ENCODE data around the gene SEMA3G.
A peak's percentile ranks its signal among the peaks of the same experiment; 100 is the strongest.

The SEMA3G gene

DNA sequence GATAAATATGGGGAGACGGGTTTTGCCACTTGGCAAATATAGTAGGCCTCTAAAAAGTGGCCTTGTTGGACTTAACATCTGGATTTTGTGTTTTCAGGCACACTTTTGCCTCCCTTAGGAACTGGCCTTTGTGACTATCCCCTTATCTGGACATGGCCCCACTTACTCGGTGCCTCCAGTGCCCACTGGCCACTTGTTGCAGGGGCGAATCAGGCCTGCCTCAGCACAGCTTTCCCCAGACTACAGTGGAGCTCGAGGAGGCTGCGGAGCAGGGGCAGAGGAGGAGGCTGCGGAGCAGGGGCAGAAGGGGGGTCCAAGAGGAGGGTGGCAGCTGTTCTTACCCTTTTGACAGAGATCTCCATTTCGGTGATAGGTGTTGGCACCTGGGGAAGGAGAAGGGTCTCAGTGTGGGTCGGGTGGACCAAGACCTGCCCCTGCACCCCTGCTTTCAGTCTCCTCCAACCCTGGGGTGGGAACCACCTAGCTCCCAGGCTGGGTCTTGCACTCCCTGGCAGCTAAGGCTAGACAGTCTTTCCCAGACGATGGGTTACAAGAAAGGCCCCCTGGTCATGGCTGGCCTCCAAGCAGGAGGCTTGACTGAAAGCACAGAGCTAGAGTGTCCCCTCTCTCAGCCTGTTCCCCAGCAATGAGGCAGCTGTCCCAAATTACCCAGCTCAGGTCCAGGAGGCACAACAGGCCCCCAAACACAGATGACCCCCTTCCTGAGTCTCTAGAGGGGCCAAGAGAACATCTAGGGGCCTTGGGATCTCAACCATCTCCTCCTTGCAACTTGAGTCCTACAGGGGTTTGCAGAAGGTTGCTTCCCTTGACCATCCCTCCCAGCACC, 6.1 kb downstream of the SEMA3G start:
- DNase-seq = no peak

DNA sequence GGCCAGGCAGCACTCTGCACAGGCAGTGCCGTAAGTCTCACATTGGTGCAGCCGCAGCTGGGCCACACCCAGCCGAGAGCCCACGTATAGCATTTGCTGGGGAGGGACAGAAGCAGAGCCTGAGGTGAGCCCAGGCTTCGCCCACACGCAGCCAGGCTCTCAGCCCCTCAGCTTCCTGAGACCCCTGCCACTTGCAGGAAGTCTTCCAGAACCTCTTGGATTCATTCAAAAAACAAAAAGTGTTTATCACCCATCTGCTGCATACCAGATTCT, 6.9 kb downstream of the SEMA3G start:
- DNase-seq = no peak

DNA sequence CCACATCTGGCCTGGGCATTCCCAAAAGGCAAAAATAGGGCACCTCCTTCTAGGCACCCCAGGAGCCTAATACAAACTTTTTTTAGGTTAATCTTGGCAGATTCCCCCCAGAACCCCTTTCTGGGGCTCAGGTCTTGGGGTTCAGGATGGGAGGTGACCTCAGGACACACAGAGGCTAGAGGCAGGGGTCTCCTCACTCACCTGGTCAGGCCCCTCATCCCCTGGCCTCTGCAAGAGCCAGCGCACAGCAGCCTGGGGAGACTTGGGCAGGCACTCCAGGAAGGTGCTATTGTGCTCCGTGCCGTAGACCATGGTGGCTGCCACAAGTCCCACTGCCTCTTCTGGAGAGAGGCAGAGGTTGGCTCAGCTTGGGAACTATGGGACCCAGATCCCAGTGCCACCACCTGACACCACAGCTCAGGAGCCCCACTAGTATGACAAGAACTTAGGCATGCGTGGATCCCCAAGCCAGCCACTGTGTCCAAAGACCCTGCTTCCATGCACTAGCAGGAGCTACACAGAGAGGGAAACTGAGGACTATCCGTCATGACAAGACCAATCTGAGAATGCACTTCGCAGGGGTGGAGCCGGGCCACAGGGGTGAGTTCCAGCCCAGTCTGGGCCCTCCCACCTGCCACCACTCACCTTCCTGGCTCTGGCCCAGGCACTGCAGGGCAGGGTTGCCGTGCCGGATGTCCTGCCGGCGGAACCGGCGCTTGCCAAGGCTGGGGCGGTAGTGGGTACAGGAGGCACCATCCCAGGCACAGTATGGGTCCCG, 7.4 kb downstream of the SEMA3G start:
- no peak for DNase-seq

DNA sequence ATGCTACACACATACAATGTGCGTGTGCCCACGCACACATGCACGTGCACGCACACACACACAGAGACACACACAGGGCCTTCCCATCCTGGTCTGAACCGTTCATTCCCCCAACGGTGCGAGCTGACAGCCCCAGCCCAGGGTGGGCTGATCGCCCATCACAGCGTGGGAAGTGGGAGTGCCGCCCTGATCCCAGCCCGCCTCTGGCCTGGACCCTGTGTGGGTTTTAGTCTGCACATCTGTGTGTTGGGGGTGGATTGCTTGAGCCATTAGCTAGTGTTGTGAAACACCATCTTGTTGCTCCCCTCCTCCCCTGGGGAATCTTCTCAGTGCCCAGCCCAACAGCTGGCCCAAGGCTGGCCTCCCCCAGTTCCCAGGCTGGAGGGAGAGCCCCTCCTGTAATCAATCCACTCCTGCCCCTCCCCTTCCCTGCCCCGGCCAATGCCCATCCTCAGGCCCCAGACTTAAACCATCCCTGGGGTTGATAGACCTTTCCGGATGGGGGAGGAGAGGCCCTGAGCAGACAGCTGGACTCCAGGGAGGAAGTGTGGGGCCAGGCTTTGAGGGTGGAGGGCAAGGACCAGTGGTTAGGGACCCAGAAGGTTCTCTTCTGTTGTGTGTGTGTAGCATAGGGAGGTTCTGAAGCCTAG, 8.3 kb downstream of the SEMA3G start:
- no peak for DNase-seq

DNA sequence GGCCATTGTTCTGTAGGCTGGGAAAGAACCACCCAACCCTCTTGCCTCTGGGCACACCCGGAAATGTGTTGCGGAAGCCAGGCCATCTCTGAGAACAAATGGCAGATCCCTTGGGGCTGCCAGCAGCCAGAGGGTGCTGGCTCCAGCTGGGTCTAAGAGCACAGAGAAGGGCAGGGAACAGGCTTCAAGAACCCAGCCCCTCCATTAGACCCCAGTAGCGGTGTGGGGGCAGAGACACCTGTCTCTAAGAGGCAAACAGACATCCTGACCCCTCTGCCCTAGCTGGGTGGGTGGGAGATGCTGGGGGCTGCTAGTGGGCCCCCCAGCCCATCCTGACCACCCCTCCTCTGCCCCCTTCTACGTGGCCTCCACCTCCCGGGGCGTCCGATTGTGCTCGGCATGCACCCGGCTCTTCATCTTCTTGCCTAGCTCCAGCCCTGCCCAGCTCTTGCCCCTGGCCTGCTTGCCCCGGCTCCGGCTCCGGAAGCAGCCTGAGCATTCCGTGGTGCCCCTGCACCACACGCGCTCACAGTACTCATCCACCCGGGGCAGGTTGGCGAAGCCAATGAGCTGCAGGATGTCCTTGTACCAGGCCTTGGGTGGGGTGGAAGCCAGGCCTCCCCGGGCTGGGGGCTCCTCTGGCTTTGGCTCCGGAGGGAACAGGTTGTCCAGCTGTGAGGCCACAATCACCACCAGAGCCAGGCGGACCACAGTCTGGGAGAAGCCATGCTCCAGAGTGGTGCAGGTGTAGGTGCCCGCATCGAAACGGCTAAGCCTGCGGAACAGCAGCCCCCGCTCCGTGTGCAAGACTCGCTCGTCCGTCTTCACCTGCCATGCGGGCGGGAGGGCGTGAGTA, 9.4 kb downstream of the SEMA3G start:
- no peak for DNase-seq

DNA sequence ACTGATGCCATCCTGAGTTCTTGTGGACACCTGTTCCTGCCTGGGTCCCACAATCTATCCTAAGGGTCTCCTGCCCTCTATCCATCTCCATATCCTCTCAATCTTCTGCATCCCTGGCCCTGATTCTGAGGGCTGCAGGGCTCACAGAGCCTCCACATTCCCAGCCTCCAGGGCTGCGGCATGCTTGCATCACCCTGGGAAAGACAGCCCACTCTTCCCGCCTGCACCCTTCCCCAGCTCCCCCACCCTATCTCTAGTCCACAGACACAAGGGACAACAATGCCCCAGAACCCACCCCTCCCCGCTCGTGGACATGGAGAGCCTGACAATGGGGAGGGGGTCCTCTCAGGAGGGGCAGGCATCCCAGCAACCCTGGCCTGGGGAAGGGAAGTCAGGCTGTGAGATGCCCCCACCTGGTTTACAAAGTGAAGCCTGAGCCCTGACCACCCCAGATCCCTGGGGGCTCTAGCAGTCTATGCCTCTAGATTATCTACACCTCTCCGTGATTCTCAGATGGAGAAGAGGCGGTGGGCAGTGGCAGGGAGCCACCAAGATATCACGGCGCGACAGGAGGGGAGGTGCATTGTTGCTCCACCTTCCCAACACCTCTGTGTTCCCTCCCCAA, 10.3 kb downstream of the SEMA3G start:
- DNase-seq = no peak

DNA sequence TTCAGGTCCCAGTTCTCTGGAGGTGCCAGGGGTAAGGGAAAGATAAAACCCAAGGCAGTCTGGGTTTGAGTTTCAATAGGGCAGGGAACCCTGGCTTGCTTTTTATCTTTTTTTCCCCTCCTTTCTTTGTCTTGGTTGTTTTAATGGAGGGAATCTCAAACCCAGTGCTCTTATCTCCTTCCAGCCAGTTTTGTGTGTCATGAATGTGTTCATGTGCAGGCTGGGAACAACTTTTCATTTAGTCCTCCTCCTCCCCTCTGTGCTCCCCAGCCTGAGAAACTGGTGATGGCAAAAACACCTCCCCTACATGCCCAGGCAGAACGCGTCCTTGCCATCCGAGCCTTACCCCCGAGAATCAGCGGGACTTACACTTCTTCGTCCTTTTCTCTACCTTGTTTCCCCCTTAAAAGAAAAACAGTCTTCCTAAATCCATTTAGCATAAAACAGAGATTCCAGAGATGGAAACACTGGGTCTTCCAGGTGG, 10.9 kb downstream of the SEMA3G start:
- no peak for DNase-seq

DNA sequence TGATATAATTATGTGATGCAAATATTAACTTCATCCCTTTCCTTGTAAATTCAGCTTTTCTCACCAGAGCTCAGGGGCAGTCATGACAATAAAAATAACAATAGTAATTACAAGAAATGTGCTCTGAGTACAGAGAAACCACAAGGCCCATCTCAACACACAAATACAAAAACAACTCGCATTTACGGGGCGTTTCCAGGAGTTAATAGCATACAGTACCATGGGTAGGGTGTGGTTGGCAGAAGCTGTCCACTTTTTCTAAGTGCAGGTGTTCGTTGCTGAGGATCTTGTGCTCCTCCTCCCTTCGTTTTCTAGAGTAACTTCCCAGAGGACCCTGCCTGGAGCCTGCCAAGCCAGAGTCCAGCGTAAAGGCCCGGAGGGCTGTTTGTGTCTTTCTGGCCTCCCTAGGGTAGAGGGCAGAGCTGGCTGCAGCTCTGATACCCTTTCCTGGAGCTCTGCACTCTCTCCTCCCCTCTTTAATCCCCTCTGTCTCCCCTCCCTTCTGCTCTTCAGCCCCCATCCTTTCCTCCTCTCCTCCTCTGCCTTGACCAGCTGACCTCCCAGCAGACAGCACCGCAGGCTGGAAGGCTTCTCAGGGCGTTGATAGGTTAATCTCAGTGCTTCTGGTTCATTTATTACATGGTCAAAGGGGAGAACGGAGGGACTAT, 11.4 kb downstream of the SEMA3G start:
- no peak for DNase-seq

DNA sequence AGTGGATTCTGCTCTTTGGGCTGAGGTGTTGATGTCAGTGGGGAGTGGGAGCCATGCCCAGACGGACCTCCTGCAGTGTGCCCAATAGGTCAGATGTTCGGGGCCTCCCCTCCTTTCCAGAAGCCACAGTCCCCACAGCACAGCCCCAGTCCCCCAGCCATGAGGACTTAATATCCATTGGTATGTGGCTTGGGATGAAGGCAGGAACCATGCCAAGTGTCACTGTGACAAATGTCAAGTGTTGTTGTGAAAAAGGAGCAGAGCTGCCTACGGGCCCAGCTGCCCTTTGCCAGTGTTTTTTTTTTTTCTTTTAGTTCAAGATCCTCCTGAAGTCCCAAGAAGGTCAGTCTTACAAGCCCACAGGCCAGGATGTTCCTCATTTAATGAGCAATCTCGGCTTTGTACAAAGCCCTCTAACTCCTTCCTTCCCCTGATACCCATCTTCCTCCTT, 12.2 kb downstream of the SEMA3G start:
- no peak for DNase-seq

DNA sequence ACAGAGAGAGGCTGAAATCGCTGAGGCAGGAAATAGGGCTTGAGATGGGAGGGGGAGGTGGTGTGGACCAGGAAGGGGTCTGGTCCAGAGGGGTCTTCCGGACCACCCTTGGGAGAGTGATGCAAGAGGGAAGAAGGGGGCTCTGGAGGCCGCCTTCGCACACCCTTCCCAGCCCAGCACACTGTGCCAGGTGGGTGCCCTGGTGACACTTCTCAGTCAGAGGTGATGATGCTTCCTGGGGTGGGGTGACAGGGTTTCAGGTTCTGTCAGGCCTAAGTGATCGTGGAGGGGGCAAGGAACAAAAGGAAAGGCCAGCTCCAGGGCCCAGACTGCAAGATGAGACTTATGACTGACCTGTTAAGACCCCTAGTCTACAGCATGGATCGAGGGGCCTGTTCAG, 12.7 kb downstream of the SEMA3G start:
- DNase-seq = no peak

DNA sequence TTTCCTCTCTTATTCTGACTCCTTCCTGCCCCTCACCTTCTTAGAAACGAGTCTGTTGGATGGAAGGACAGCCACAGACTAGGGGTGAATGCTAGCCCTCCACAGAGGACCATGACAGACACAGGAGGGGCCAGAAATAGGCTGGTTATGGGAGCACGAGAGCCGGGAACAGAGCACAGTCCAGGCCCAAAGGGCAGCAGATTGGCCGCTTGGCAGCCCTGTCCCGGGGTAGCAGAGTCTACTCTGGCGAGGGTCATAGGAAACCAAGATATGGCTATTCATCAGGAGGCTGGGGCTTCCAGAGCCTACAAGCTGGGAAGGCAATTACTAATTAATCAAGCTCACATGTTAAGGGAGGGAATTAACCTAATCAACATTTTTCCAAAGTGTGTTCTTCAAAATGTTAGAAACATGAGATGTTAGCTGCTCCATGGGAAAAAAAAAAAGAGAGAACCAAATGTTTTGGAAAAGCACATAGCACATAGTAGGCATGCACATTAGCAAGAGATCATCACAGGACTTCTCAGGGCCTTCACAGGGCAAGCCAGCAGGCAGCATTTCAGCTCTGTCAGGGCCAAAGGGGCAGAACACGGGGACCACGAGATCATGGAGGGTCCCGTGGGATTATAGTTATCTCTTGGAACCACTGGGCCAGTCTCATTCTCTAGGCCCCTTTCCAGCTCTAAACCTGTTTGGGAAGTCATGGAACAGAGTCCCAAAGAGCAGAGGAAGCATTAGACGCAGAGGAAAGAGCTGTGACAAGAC, 13.3 kb downstream of the SEMA3G start:
- no peak for DNase-seq

DNA sequence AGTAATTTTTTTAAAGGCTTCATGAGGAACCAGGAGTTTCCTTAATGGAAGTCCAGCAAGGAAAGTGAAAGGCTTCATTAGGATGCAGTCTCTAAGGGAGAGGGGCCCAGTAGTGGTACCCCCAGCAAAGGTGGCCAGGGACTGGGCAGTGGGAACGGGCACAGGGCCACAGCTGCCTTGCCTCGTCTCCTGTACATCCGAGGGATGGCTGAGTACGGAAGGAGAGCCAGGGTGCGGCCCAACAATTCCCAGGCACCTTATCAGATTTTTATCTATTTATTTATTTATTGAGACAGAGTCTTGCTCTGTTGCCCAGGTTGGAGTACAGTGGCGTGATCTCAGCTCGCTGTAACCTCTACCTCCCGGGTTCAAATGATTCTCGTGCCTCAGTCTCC, 14.5 kb downstream of the SEMA3G start:
- no peak for DNase-seq

DNA sequence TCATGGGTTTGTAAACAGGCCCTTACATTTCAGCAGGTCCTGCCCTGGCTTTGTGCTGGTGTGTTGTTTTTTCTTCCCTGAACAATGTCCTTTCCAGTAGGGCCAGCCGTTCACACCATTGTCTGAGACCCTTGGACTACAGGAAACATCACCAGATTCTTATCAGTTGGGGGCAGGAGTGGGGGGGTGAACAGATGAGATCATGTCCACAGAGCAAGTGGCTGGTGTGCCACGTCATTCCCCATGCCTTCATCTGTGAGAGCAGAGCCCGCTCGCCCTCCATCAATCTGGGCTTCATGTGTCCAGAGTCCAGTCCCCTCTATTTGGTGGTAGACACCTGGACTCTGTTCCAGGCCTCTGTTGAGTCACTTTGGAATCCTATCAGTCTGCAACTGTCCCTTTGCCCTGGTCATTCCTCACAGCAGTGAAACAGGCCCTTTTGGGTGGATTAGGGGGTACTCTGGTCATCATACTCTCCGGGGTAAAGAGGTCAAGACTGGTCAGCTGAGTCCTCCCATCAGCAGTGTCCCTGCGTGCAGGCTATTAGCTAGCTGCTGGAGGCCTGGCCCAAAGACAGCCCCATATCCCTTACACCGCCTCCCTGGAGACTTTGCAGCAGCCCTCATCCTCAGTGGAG, 15.0 kb downstream of the SEMA3G start:
- no peak for DNase-seq

DNA sequence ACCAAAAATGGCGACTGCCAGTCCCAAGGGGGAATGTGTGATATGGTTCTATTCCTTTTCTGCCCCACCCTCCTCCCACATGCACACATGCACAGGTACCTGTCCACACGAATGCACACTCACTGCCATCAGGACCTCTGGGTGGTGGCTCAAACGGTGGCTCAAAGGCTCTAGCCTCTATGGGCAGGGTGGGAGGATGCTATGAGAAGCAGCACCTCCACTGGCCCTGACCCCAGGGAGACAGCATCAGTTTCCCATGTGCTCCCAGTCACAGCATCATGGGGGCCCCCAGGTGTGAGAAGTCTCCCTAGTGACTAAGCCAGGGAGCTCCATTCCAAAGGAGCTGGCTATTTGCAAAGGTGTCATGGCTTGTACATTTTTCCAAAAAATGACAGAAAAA, 15.9 kb downstream of the SEMA3G start:
- no peak for DNase-seq

DNA sequence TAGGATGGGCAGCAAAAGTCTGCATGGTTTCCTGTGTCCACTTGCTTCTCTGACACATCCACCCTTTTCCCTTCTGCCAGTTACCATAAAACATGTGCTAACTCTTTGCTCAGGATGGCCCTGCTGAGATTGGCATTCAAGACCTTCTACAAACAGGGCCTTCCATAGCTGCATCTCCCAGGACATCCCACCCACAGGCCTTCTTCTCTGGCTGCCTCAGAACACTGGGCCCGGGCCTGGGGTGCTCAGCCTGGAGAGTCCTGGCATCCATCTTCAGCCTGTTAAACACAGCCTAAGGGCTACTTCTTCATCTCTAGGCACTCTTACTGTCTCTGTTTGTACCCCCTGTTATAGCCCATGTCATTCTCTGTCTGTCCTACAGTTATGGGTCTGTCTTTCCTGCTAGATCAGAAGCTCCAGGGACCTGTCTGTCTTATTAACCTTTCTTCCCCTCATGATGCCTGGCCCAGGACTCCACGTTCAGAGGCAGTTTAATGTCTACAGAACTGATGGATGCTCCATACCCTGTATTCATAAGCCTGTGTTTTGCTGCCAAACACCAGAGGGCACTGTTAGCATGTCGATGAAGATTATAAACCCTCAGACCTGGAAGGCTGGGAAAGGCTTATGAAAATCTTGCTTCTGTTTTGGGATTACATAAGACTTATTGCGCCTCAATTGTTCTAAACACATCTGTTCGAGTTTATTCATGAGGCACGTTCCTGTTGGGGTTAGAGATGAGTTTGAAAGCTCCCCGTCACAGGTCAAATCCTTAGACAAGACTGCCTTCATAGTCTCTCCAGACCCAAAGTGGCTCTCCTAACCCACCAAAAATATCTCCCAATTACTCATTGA, 16.5 kb downstream of the SEMA3G start:
- DNase-seq = peak; percentile 32

DNA sequence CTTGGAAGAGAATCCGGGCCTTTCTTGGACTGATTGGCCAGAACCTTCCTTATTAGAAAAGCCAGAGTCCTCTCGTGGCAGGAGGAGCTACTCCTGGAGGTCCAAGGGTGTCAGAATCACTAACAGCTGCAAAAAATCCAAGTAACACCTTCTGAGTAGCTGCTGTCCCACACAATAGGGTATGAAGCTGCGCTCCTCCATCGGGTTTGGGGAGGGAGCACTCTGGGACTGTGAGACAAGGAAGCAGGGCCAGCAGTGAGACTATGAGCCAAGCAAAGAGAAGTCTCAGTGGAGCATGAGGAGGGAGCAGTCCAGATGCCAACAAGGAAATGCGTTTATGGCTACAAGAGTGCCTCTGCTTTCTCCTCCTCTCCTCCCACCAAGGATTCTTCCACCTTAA, 21.7 kb downstream of the SEMA3G start:
- DNase-seq = no peak

DNA sequence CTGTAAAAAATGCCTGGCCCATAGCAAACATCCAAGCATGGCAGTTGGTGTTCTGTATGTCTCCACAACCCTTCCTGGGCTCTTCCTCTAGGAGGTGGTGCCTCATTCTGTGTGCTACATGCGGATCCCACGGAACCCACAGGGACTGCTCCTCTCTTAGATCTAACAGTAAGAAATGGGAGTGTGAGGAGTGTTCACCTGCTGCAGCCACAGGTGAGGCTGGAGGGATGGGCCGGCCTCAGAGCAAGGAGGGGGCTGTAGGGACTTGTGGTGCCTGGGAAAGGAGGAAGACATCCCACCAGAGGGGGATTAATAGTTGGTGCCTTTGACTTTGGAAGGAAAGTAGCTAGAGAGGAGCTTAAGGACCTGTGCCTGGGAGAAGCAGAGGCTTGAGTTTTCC, 22.2 kb downstream of the SEMA3G start:
- no peak for DNase-seq

DNA sequence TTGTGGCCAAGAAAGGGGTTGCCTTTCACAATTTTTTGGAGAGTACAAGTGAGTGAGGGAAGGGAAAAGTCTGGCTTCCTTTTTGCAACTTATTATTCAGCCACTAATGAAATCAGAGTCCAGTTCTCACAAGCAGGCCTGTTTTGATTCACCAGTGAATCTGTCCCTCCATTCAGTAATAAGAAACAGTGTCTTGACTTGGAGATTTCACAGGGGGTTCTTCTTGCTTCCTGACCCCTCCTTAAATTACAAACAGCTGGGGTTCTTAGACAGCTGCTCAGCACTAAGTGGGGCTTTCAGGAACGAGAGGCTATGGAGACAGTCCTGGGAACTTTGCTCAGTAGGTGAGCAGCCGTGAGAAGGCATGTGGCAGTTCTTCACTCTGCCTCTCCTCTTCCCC, 24.5 kb downstream of the SEMA3G start:
- DNase-seq = no peak

DNA sequence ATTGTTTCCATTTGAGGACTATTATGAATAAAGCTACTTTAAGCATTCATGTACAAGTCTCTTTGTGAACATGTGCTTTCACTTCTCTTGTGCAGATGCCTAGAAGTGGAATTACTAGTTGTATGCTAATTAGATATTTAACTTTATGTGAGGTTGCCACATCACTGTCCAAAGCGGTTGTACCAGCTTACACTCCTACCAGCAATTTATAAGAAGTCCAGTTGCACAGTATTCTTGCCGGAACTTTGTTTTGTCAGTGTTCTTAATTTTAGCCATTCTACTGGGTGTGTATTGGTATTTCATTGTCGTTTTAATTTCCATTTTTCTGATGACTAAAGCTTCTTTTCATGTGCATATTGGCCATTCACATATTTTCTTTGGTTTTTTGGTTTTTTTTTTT, 29.1 kb downstream of the SEMA3G start:
- no peak for DNase-seq

DNA sequence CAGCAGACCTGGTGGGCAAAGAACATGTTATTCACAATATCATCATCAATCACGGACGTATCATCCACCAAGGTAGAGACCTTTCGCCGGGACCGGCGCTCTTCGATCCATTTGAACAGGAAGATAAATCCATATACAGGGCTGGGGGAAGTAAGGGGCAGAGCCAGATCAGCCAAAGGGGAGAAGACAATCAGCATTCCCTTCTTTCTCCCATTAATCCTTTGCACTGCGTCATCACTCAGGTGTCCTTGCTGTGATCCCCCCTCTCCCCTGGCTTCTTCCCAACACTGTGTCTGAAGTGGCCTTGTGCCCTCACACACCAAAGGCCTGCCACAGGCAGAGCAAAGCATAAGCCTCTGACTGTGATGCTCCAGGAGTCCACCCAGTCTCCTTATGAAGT, 36.4 kb downstream of the SEMA3G start:
- no peak for DNase-seq
